GM12874 (cell line): ENCODE measurements around the gene COL12A1.

ENCODE experiments used
- TF ChIP-seq, protein P1 (sequence below): IDR thresholded peaks from 2 replicates; pipeline ENCODE4 v1.5.1; 2011; ENCODE audit warnings: low read depth, mild to moderate bottlenecking, control low read depth, low read length, moderate library complexity; ENCODE audit not compliant: insufficient read depth

COL12A1 gene

DNA sequence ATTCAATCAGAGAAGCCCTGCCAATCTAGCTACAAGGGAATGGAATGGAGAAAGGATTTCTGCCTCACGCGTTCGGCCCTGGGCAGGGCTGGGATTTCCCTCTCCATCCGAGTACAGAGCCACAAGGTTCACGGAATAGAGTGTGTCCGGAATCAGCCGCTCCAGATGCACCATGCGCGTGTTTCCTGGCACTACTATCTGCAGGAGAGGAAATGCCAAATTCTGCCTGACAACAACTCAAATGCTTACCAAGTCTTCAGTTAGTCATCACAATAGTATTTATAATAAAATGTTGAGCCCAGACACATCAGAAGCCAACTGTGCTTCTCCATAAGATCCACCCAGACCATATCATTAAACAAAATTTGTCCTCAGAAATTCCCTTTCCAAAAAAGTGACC, 75.1 kb downstream of the COL12A1 start:
- TF ChIP-seq, protein P1, sequence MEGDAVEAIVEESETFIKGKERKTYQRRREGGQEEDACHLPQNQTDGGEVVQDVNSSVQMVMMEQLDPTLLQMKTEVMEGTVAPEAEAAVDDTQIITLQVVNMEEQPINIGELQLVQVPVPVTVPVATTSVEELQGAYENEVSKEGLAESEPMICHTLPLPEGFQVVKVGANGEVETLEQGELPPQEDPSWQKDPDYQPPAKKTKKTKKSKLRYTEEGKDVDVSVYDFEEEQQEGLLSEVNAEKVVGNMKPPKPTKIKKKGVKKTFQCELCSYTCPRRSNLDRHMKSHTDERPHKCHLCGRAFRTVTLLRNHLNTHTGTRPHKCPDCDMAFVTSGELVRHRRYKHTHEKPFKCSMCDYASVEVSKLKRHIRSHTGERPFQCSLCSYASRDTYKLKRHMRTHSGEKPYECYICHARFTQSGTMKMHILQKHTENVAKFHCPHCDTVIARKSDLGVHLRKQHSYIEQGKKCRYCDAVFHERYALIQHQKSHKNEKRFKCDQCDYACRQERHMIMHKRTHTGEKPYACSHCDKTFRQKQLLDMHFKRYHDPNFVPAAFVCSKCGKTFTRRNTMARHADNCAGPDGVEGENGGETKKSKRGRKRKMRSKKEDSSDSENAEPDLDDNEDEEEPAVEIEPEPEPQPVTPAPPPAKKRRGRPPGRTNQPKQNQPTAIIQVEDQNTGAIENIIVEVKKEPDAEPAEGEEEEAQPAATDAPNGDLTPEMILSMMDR: no peak

DNA sequence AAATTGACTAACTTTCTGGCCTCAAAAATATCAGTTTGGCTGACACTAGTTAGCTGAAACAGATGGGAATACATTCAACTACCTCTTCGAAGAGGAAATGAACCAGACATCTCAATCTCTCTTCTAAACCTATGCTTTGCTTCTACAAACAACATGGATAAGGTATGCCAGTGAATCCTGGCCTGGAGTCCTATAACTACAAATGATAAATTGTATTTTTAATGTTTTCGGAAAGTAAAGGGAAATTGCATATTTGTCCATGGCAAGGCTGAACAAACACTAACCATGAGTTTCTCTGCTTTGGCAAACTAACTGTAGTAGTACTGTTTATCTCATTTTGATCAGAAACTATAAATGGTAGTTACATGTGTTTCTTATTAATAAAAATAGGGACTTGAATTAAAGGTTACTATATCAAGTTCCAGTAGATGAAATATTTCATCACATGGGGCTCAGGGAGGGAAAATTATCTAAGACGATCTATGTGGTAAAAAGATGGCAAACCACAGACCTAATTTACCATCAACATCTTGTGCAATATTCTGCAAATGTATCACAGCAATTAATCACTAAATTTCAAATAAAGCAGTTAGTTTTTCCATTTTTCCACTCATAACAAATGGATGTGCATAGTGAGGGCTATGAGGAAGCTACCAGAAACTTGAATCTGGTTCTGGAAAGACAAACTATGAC, 76.8 kb downstream of the COL12A1 start:
- TF ChIP-seq, protein P1: no peak

DNA sequence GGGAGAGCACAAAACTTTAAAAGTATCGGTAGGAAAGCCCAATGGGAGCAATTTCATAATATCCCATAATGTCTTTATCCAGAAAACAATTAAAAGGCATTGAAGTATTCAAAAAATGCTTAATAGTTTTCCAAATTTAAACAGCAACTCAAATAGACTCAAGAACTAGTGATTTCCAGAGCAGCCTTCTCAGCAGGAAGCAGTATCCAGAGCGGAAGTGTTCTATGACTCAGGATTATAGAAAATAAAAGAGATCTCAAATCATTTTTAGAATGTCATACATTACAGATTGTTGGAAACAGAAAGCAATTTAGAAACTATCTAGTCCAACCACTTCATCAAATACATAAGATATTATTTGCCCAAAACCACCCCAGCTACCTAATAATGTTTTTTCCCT, 79.3 kb downstream of the COL12A1 start:
- TF ChIP-seq, protein P1: no peak

DNA sequence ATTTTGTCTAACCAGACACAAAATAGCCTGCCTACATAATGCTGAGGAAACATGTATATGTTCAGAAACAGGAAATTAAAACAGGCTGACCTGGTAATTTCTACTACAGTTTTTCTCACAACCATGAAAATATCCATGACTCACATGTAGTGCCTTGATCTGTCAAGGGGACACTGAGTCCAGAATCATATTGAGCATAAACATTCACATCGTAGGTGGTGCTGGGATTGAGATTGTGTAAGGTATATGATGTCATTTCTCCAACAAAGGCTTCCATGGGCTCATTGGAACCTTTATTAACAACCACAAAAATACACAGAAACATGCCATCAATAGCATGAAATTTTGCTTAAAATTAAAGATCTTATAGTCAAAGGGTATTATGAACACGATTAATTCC, 80.9 kb downstream of the COL12A1 start:
- TF ChIP-seq, protein P1: no peak

DNA sequence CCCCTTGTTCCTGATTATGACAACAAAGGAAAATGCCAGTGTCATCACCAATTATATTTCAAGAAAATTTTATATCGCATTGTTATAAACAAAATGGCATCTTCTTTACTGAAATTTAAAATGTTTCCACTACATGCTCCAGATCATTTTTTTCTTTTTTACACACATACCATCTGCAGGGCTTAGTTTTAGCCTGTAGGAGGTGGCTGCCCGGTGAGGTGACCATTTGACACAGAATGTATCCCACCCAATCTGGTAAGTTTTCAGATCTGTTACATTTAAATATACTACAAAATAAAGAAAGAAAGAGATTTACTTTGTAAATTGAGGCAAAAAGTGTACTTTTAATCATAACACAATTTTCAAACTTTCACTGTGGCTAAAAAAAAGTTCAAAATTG, 81.8 kb downstream of the COL12A1 start:
- TF ChIP-seq, protein P1: no peak

DNA sequence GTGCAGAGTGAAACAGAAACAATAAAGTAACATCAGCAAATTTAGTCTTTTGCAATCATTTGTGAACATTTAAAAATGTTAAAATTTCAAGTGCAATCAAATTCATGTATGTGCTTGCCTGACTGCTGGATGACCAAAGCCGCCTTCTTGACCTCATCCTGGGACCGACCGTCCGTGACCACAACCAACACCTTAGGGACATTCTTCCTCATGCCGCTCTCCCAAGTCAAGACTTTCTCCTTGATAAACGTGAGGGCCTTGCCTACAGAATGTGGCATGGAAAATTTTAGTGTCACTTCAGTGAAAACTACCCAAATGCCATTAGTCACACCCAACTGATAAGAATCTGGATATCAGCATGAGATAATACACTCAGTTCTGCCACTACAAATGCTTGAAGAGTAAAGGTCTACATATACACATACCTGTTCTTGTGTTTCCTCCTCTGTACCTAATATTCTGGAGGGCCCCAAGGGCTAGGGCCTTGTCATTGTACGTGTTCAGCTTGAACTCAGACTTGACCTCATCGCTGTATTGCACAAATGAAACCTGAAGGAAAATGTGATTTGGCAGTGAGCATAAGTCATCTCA, 86.8 kb downstream of the COL12A1 start:
- TF ChIP-seq, protein P1: no peak

DNA sequence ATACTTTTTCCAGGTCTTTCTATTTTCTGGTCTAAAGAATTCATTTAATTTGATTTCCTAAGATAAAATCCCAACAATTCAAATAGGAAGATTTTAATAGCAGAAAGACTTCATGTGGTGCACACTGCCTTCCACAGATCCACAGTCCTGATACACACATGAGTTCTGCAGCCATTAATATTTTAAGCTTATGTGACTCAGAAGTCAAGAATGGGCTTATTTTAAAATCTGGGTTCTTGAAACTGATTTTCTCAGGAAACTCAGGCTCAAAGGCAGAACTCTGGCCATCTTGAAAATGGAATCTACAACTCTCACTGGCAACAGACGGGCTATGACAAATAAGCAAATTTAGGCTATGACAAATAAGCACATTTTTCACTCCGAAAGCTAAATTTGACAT, 88.2 kb downstream of the COL12A1 start:
- TF ChIP-seq, protein P1: no peak
